Spleen (tissue), 11 donors: Measurements from ENCODE around the gene ARHGEF39. TPM values are rescaled to one million over a fixed set of nuclear protein-coding genes. Genes with fewer than 3 reads are reported as not detected.

ENCODE experiments used
- DNase-seq: peaks from one replicate; pipeline ENCODE4 v3.0.0-alpha.2; 2020
- H3K27ac ChIP-seq, 8 donors: fragments of 200-600 bp; sonication (generic) in 7 of 8; 1 replicate in 4 of 8; 2 replicates in 4 of 8; pipeline versions ENCODE4 v1.5.0 to v1.8.0; 2016 to 2021; ENCODE audit warnings: inconsistent platforms in 4 of 8, mild to moderate bottlenecking in 4 of 8, moderate library complexity in 1 of 8
- H3K27me3 ChIP-seq, 7 donors: fragments of 200-600 bp; sonication (generic) in 6 of 7; replicated peaks in 1 of 7; 1 replicate in 4 of 7; 2 replicates in 3 of 7; pipeline versions ENCODE4 v1.5.0 to v1.8.0; 2016 to 2021; ENCODE audit warnings: inconsistent platforms in 3 of 7, mild to moderate bottlenecking in 1 of 7
- H3K36me3 ChIP-seq, 6 donors: fragments of 200-600 bp; sonication (generic) in 5 of 6; 1 replicate in 4 of 6; 2 replicates in 2 of 6; pipeline versions ENCODE4 v1.5.0 to v1.8.0; 2016 to 2021; ENCODE audit warnings: inconsistent platforms in 2 of 6
- H3K4me1 ChIP-seq, 6 donors: fragments of 200-600 bp; sonication (generic) in 5 of 6; 1 replicate in 3 of 6; 2 replicates in 3 of 6; pipeline versions ENCODE4 v1.5.0 to v1.8.0; 2016 to 2021; ENCODE audit warnings: inconsistent platforms in 3 of 6
- H3K4me3 ChIP-seq, 8 donors: fragments of 200-600 bp; sonication (generic) in 7 of 8; 1 replicate in 4 of 8; 2 replicates in 4 of 8; pipeline versions ENCODE4 v1.5.0 to v1.8.0; 2016 to 2021; ENCODE audit warnings: inconsistent platforms in 4 of 8, mild to moderate bottlenecking in 4 of 8, moderate library complexity in 2 of 8
- H3K9me3 ChIP-seq, 8 donors: fragments of 200-600 bp; sonication (generic) in 7 of 8; 1 replicate in 4 of 8; 2 replicates in 4 of 8; pipeline versions ENCODE4 v1.5.0 to v1.8.0; 2016 to 2021; ENCODE audit warnings: inconsistent platforms in 4 of 8
- POLR2A ChIP-seq, 3 donors: fragments of 450-650 bp; IDR thresholded peaks; one replicate each; pipeline ENCODE4 v1.5.1; 2017; ENCODE audit warnings: antibody characterized with exemption in 3 of 3, mild to moderate bottlenecking in 1 of 3
- POLR2AphosphoS5 ChIP-seq, 3 donors: sonication (generic); formaldehyde crosslinking; IDR thresholded peaks; one replicate each; pipeline ENCODE4 v1.5.1; 2017; ENCODE audit warnings: antibody characterized with exemption in 3 of 3
- WGBS, 5 donors: extraction: QIAGEN DNeasy Blood & Tissue Kit in 3 of 5; methylation state at CpG; one replicate each; pipeline versions ENCODE4 v1.1.5 to v1.1.7; 2013 to 2018; 5-methylcytosine and 5-hydroxymethylcytosine counted together
- intact Hi-C: fragments of 100-400 bp; cut with DNase I; formaldehyde crosslinking; loops from one replicate; pipeline ENCODE4 v1.15.0; 2023; ENCODE audit warnings: low total_unique reads
- polyA plus RNA-seq, 3 donors: library from polyadenylated mRNA; stranded (reverse); fragments of 200-250 nt; gene quantifications; one replicate each; pipeline ENCODE4 v1.2.1, GENCODE V29; 2013
- total RNA-seq, 7 donors: library from RNA; depleted of rRNA in 3 of 7; stranded (reverse); fragments of >200 nt in 3 of 7; fragmentation: NEBNext Ultra II Directional in 4 of 7; extraction: Animal tissue kit (Norgen Biotek cat#: 25700) in 4 of 7; gene quantifications; one replicate each; pipeline versions ENCODE4 v1.1.0 to v1.2.1, GENCODE V29; 2016 to 2021
- TF ChIP-seq, protein P1 (sequence below), 11 experiments: fragments of 200-600 bp in 7 of 11; fragments of 450-650 bp in 4 of 11; sonication (generic) in 4 of 11; IDR thresholded peaks in 8 of 11; conservative IDR thresholded peaks in 3 of 11; 1 replicate in 7 of 11; 2 replicates in 4 of 11; pipeline versions ENCODE4 v1.4.0 to v1.8.0; 2016 to 2021; ENCODE audit warnings: antibody characterized with exemption in 11 of 11, inconsistent platforms in 4 of 11, mild to moderate bottlenecking in 1 of 11
- donor health status: healthy with polysubstance abuse.
- donor health status: DM: no; HTN: no; CAD: no; lungs with moderate emphysema.
- donor health status: DM: no; HTN: no; CAD: no.
- donor health status: Bipolar disorder and iron deficiency.
- donor health status: healthy.
- donor health status: DM: no; HTN: no; CAD: no.
- donor health status: DM: yes; HTN: yes; CAD: no.

The ARHGEF39 gene
- total and polyA plus RNA-seq, 10 donors, result 0.89 to 2.9 (median 1.3) TPM

DNA sequence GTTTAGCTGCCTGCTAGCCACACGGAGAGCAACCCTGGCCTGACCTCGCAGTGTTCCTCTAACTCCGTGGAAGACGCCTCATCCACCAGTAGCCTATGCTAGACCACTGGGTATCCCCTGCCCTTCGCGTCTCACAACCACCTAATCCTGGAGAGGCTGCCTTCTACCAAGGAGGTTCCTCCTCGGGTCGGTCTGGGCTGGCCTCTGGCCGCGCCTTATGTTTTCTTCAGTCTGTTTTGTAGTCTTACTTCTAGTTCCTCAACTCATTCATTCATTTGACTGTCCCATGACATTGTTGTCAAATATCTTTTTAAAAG lies 26.3 kb upstream of the ARHGEF39 start:
- WGBS, 5 donors, result 22 to 29% (median 26%) methylated on average over 10 of the region's 10 CpGs
- intact Hi-C loops, result no loop called here
- Histone ChIP-seq H3K4me1 (peaks cover 0 to 65% (median 24%) of the 10 kb centered on the region in 6 donors), H3K4me3 (peak overlapping the region; percentile 55 to 83 (median 69)), H3K9me3 (no peaks in the 10 kb centered on the region), H3K36me3 (peaks cover 0 to 11% (median 8%) of the 10 kb centered on the region in 6 donors), H3K27ac (peak overlapping the region in 7 of 8 donors; percentile 84 to 90 (median 86)), H3K27me3 (peaks cover 0 to 7% (median 0%) of the 10 kb centered on the region in 7 donors)
- no peak for DNase-seq
- TF ChIP-seq, protein P1, sequence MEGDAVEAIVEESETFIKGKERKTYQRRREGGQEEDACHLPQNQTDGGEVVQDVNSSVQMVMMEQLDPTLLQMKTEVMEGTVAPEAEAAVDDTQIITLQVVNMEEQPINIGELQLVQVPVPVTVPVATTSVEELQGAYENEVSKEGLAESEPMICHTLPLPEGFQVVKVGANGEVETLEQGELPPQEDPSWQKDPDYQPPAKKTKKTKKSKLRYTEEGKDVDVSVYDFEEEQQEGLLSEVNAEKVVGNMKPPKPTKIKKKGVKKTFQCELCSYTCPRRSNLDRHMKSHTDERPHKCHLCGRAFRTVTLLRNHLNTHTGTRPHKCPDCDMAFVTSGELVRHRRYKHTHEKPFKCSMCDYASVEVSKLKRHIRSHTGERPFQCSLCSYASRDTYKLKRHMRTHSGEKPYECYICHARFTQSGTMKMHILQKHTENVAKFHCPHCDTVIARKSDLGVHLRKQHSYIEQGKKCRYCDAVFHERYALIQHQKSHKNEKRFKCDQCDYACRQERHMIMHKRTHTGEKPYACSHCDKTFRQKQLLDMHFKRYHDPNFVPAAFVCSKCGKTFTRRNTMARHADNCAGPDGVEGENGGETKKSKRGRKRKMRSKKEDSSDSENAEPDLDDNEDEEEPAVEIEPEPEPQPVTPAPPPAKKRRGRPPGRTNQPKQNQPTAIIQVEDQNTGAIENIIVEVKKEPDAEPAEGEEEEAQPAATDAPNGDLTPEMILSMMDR (IDR thresholded peaks at IDR 0.05 in 8 of 11, conservative IDR thresholded peaks at IDR 0.05 in 3 of 11), result no peak
- TF ChIP-seq POLR2A (IDR thresholded peaks at IDR 0.05) (no peak), POLR2AphosphoS5 (IDR thresholded peaks at IDR 0.05) (no peak)

DNA sequence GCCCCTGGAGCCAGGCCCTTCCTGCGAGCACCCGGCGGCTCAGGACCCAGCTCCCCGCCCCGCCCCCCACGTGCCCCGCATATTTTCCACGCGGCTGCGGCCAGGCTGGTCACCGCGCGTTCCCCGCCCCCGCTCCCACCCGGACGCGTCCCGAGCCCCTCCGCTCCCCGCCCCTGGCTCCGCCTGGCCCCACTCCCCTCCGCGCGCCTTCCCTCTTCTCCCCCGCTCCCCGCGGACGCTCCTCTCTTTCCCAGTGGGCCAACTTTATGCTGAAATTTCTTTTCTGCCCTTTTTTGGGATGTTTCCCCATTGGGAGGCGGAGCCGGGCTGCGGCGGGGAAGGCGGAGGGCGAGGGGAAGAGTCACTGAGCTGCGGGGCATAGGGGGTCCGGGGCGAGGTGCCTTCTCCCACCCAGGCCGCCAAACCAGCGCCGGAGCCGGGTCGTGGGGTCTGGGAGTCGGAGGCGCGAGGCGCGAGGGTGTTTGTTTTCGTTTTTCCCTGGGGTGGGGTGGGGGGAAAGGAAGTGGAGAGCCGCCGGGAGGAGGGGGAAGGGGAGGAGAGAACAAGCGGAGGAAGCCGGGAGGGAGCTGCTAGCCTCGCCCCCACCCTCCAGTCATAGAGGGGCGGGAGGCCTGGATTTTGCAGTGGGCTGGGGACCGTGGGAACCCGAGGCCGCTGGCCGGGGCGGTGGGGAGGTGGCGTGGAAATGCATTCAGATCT lies 25.8 kb upstream of the ARHGEF39 start:
- peak overlapping the region; percentile 48 to 90 (median 86) for H3K27ac ChIP-seq
- intact Hi-C loops, result no loop called here
- peaks cover 0 to 7% (median 0%) of the 10 kb centered on the region in 7 donors for H3K27me3 ChIP-seq
- peak; percentile 86 for DNase-seq
- peak overlapping the region; percentile 55 to 83 (median 69) for H3K4me3 ChIP-seq
- H3K9me3 ChIP-seq, result no peaks in the 10 kb centered on the region
- H3K4me1 ChIP-seq, result peaks cover 0 to 65% (median 22%) of the 10 kb centered on the region in 6 donors
- TF ChIP-seq, protein P1 (IDR thresholded peaks at IDR 0.05 in 8 of 11, conservative IDR thresholded peaks at IDR 0.05 in 3 of 11), result no peak
- peak; percentile 52 to 81 (median 77) for TF ChIP-seq POLR2AphosphoS5 (IDR thresholded peaks at IDR 0.05)
- peaks cover 0 to 6% (median 2%) of the 10 kb centered on the region in 6 donors for H3K36me3 ChIP-seq
- 1 to 3% (median 2%) methylated on average over 44 to 61 of the region's 61 CpGs for WGBS, 5 donors

DNA sequence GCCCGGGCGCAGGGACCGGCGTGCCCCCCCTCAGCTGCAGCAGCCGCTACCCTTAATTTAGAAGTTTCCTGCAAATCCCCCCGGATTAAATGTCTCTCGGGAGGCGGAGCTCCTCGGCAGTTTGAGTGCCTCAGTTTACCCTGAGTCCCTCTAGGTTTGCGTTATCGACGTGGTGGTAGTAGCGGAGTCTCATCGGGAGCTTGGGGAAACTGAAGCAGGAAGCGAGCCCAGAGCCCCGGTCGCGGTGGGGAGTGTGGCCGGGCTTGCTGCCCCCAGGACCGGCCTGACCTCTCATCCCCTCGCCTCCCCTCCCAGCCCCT lies 25.3 kb upstream of the ARHGEF39 start:
- Histone ChIP-seq H3K4me1 (peaks cover 0 to 64% (median 22%) of the 10 kb centered on the region in 6 donors), H3K27me3 (peaks cover 0 to 7% (median 0%) of the 10 kb centered on the region in 7 donors), H3K36me3 (peaks cover 0 to 4% (median under 1%) of the 10 kb centered on the region in 6 donors), H3K4me3 (peak overlapping the region; percentile 55 to 83 (median 69)), H3K9me3 (no peaks in the 10 kb centered on the region), H3K27ac (peak overlapping the region; percentile 48 to 90 (median 86))
- DNase-seq, result no peak
- WGBS, 5 donors, result 0 to 1% (median 1%) methylated on average over 15 to 21 of the region's 21 CpGs
- TF ChIP-seq, protein P1 (IDR thresholded peaks at IDR 0.05 in 8 of 11, conservative IDR thresholded peaks at IDR 0.05 in 3 of 11), result no peak
- TF ChIP-seq POLR2AphosphoS5 (IDR thresholded peaks at IDR 0.05) (no peak), POLR2A (IDR thresholded peaks at IDR 0.05) (no peak)
- intact Hi-C loops, result no loop called here

DNA sequence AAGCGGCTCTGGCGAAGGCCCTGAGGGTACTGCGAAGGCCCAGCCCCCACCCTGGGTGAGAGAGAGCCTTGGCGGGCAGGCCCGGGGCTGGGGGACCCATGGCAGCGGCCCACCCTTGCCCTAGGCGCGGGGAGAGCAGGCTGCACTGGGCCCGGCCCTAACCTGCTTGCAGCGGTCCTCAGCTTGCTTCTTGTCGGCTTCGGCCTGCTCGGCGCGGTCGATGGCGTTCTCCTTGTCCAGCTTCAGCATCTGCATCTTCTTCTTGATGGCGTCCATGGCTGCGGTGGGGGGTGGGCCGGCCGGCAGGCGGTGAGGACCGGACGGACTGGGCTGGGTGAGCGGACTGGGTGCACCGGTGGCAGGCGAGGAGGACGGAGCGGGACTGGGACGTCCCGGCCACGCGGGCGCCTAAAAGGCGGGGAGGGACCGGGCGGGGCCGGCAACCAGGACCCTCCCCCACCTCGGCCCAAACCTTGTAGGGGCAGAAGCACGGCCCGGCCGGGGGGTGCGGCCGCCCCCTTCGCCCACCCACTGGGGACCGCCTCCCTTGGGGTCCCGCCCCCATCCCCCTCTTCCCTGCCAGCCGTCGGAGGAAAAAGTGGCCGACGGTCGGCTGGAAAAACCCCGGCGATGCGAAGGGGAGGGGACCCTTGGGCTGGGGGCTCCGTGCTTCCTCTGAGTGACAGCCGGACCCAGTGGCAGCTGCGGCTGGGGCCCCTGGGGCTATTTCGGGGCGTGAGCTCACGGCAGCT lies 24.7 kb upstream of the ARHGEF39 start, which contains the start of gene TPM2:
Gene TPM2, minus strand, starts transcription at position 384 of the 752 bp plus-strand sequence. Its CDS starts 108 bp downstream, at position 276.
- Histone ChIP-seq H3K27ac (peak within 1 kb of the TSS; percentile 48 to 90 (median 86)), H3K4me3 (peak within 1 kb of the TSS; percentile 55 to 83 (median 69)), H3K36me3 (peaks cover 0 to 9% (median 3%) of the 10 kb centered on the region in 6 donors), H3K4me1 (peaks cover 0 to 64% (median 22%) of the 10 kb centered on the region in 6 donors), H3K27me3 (peaks cover 0 to 7% (median 0%) of the 10 kb centered on the region in 7 donors), H3K9me3 (no peaks in the 10 kb centered on the region)
- TF ChIP-seq, protein P1 (IDR thresholded peaks at IDR 0.05 in 8 of 11, conservative IDR thresholded peaks at IDR 0.05 in 3 of 11), result no peak
- TF ChIP-seq POLR2AphosphoS5 (IDR thresholded peaks at IDR 0.05), result peak; percentile 65 to 86 (median 78)
- WGBS, 5 donors, result 27 to 74% (median 37%) methylated on average over 35 to 61 of the region's 61 CpGs
- intact Hi-C loops, result no loop called here
- DNase-seq, result no peak
